Stomach (tissue), 4 donors: ENCODE measurements around the gene CRISPLD2.

Experiments
- CTCF ChIP-seq, 7 experiments: fragments of 450-650 bp in 4 of 7; fragments of 200-600 bp in 3 of 7; sonication (generic) in 3 of 7; IDR thresholded peaks; one replicate each; pipeline ENCODE4 v1.5.1; 2016 to 2019; ENCODE audit warnings: antibody characterized with exemption in 7 of 7, control low read depth in 2 of 7, mild to moderate bottlenecking in 1 of 7
- POLR2A ChIP-seq, 4 donors: fragments of 450-650 bp; IDR thresholded peaks; one replicate each; pipeline ENCODE4 v1.6.1; 2016; ENCODE audit warnings: antibody characterized with exemption in 4 of 4, control low read depth in 2 of 4, mild to moderate bottlenecking in 1 of 4, moderate library complexity in 1 of 4
- POLR2AphosphoS5 ChIP-seq, 3 donors: sonication (generic); formaldehyde crosslinking; IDR thresholded peaks; one replicate each; pipeline ENCODE4 v1.6.1; 2016; ENCODE audit warnings: antibody characterized with exemption in 3 of 3

- TF ChIP-seq CTCF (IDR thresholded peaks at IDR 0.05) = no peak
- no peak for TF ChIP-seq POLR2A (IDR thresholded peaks at IDR 0.05)
- TF ChIP-seq POLR2AphosphoS5 (IDR thresholded peaks at IDR 0.05) = no peak
These were observed 28.0 kb downstream of the CRISPLD2 start for GRCh38 chr16:84847564-84848355.
